ENCODE data around the gene C11orf58. TPM values are rescaled to one million over a fixed set of nuclear protein-coding genes. Genes with fewer than 3 reads are reported as not detected.

C11orf58 gene
- total RNA-seq, 1 experiment from 2014 or later = 127 TPM

DNA sequence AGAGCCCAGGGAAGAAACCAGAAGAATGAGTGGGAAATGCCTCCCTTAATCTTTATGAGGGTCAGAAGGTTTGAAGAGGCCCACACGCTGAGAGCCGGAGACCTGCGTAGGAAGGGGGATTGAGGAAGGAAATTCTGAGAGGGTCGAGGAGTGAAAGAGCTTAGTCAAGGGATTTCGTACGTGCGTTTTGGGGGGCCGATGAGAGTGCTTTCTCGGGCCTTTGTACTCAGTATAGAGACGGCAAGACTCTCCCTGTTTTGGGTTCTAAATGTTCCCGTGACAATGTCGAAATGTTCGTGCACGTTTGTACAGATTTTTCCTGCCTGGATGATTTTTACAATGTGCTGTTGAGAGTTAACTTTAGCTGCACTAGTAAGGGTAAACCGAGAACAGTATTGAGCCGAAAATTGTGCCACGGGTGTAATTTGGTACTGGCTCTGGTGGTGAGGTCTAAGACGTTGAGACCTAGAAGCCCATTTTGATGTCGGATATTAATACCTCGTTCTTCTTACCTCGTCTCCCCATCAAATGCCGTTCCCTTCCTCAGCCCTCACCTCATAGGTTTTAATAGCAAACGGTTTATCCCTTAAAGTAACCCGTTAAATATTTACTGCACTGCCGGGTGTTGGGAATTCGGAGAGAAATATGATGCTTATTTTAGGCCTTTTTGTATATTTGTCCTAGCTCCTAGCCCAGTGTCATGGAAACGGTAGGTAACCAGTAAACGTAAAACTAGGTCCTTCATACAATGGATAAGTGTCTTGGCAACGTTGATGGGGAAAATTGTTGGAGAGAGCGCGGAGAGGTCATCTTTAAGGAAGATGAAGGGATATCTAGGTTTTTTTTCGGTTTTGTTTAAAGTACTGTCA lies 734 bp downstream of the C11orf58 start:
- no peak overlapping the region; the same call in 1 of the 2 replicates for H2AFZ ChIP-seq (ENCODE audit: low read length)
- peak overlapping the region; percentile 93 for H3K9ac ChIP-seq (ENCODE audit: low read length)
- H3K4me3 ChIP-seq (ENCODE audit: low read length) = peak overlapping the region; percentile 70
- no peaks in the 10 kb centered on the region for H3K9me2 ChIP-seq (replicated peaks; ENCODE audit: insufficient read depth, low read length)
- peaks cover 46% of the 10 kb centered on the region for H3K4me1 ChIP-seq (ENCODE audit: low read length)
- H3K79me2 ChIP-seq (ENCODE audit: low read length) = peaks cover 60% of the 10 kb centered on the region
- peaks cover 20% of the 10 kb centered on the region for H4K20me1 ChIP-seq (ENCODE audit: insufficient read depth, low read depth, low read length)
- peak overlapping the region; percentile 90 for H3K4me2 ChIP-seq (ENCODE audit: low read depth, low read length, poor library complexity, severe bottlenecking)
- no peaks in the 10 kb centered on the region for H3K27me3 ChIP-seq (ENCODE audit: low read length)
- peak; percentile 59 for DNase-seq
- peaks cover 32% of the 10 kb centered on the region for H3K36me3 ChIP-seq (ENCODE audit: insufficient read depth, low read length)
- H3K27ac ChIP-seq (ENCODE audit: low read length) = peak overlapping the region; percentile 65
- no peaks in the 10 kb centered on the region for H3K9me3 ChIP-seq (ENCODE audit: low read length)

DNA sequence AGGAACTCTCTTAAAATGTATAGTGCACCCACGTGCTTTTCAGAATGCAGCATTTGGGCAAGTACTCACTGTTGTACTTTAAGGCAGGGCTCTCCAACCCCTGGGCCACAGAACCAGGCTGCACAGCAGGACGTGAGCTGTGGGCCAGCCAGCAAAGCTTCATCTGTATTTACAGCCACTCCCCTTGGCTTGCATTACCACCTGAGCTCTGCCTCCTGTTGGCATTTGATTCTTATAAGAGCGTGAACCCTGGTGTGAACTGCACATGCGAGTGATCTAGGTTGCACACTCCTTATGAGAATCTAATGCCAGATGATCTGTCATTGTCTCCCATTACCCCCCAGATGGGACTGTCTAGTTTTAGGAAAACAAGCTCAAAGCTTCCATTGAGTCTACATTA lies 3.0 kb downstream of the C11orf58 start:
- Histone ChIP-seq H3K9me2 (replicated peaks; ENCODE audit: insufficient read depth, low read length) (no peaks in the 10 kb centered on the region), H2AFZ (ENCODE audit: low read length) (no peak overlapping the region), H3K4me3 (ENCODE audit: low read length) (no peak overlapping the region), H3K79me2 (ENCODE audit: low read length) (peaks cover 83% of the 10 kb centered on the region), H3K27ac (ENCODE audit: low read length) (no peak overlapping the region), H3K9me3 (ENCODE audit: low read length) (no peaks in the 10 kb centered on the region), H3K36me3 (ENCODE audit: insufficient read depth, low read length) (peaks cover 42% of the 10 kb centered on the region), H3K4me1 (ENCODE audit: low read length) (peaks cover 66% of the 10 kb centered on the region), H3K4me2 (ENCODE audit: low read depth, low read length, poor library complexity, severe bottlenecking) (peak overlapping the region; percentile 40), H3K9ac (ENCODE audit: low read length) (no peak overlapping the region), H3K27me3 (ENCODE audit: low read length) (no peaks in the 10 kb centered on the region), H4K20me1 (ENCODE audit: insufficient read depth, low read depth, low read length) (peaks cover 29% of the 10 kb centered on the region)
- no peak for DNase-seq

- H3K36me3 ChIP-seq (ENCODE audit: insufficient read depth, low read length) = peaks cover 56% of the 10 kb centered on the region
- no peak overlapping the region for H3K4me3 ChIP-seq (ENCODE audit: low read length)
- no peak overlapping the region for H3K9ac ChIP-seq (ENCODE audit: low read length)
- H4K20me1 ChIP-seq (ENCODE audit: insufficient read depth, low read depth, low read length) = peaks cover 34% of the 10 kb centered on the region
- no peaks in the 10 kb centered on the region for H3K9me3 ChIP-seq (ENCODE audit: low read length)
- no peaks in the 10 kb centered on the region for H3K9me2 ChIP-seq (replicated peaks; ENCODE audit: insufficient read depth, low read length)
- no peak overlapping the region for H3K4me2 ChIP-seq (ENCODE audit: low read depth, low read length, poor library complexity, severe bottlenecking)
- H3K27me3 ChIP-seq (ENCODE audit: low read length) = no peaks in the 10 kb centered on the region
- H3K27ac ChIP-seq (ENCODE audit: low read length) = no peak overlapping the region
- peaks cover 94% of the 10 kb centered on the region for H3K79me2 ChIP-seq (ENCODE audit: low read length)
- no peak overlapping the region for H2AFZ ChIP-seq (ENCODE audit: low read length)
- DNase-seq = no peak
- peaks cover 62% of the 10 kb centered on the region for H3K4me1 ChIP-seq (ENCODE audit: low read length)
Measured at GRCh38 chr11:16743478-16743877, 5.0 kb downstream of the C11orf58 start.

DNA sequence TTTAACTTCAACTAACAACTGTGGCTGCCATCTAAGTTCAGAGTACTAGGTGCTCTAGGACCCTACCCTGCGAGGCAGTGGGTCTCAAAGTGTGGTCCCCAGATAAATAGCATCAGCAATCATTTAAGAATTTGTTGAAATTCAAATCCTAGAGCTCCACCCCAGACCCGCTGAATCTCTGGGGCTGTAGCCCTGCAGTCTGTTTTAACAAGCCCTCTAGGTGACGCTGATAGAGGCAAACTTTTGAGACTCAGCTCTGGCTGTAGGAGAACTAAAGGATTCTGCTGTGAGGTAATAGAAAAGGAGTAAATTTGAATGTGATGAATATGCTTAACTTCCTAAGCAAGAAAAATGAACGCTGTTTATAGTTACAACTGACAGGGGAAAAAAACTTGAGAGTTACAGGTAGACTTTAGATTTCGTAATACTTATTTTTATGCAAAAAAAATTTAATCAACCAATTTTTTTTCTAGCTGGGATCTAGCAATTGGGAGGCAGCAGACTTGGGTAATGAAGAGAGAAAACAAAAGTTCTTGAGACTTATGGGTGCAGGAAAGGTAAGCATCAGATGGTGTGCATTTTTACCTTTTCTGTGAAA lies 5.8 kb downstream of the C11orf58 start:
- peaks cover 34% of the 10 kb centered on the region for H4K20me1 ChIP-seq (ENCODE audit: insufficient read depth, low read depth, low read length)
- H3K79me2 ChIP-seq (ENCODE audit: low read length) = peaks cover 90% of the 10 kb centered on the region
- H3K9ac ChIP-seq (ENCODE audit: low read length) = no peak overlapping the region
- no peak overlapping the region for H2AFZ ChIP-seq (ENCODE audit: low read length)
- H3K9me3 ChIP-seq (ENCODE audit: low read length) = no peaks in the 10 kb centered on the region
- no peak overlapping the region for H3K27ac ChIP-seq (ENCODE audit: low read length)
- no peak overlapping the region for H3K4me3 ChIP-seq (ENCODE audit: low read length)
- no peaks in the 10 kb centered on the region for H3K9me2 ChIP-seq (replicated peaks; ENCODE audit: insufficient read depth, low read length)
- H3K27me3 ChIP-seq (ENCODE audit: low read length) = no peaks in the 10 kb centered on the region
- H3K4me2 ChIP-seq (ENCODE audit: low read depth, low read length, poor library complexity, severe bottlenecking) = peak overlapping the region; percentile 7
- H3K4me1 ChIP-seq (ENCODE audit: low read length) = peaks cover 62% of the 10 kb centered on the region
- peaks cover 63% of the 10 kb centered on the region for H3K36me3 ChIP-seq (ENCODE audit: insufficient read depth, low read length)
- DNase-seq = no peak

- Histone ChIP-seq H4K20me1 (ENCODE audit: insufficient read depth, low read depth, low read length) (peaks cover 32% of the 10 kb centered on the region), H3K9me3 (ENCODE audit: low read length) (no peaks in the 10 kb centered on the region), H3K27ac (ENCODE audit: low read length) (no peak overlapping the region), H3K36me3 (ENCODE audit: insufficient read depth, low read length) (peaks cover 71% of the 10 kb centered on the region), H3K9me2 (replicated peaks; ENCODE audit: insufficient read depth, low read length) (no peaks in the 10 kb centered on the region), H3K4me3 (ENCODE audit: low read length) (no peak overlapping the region), H3K9ac (ENCODE audit: low read length) (no peak overlapping the region), H3K4me2 (ENCODE audit: low read depth, low read length, poor library complexity, severe bottlenecking) (no peak overlapping the region), H3K27me3 (ENCODE audit: low read length) (no peaks in the 10 kb centered on the region), H3K4me1 (ENCODE audit: low read length) (peaks cover 48% of the 10 kb centered on the region), H2AFZ (ENCODE audit: low read length) (no peak overlapping the region), H3K79me2 (ENCODE audit: low read length) (peaks cover 73% of the 10 kb centered on the region)
- no peak for DNase-seq
Measured at GRCh38 chr11:16745950-16746605, 7.6 kb downstream of the C11orf58 start.

DNA sequence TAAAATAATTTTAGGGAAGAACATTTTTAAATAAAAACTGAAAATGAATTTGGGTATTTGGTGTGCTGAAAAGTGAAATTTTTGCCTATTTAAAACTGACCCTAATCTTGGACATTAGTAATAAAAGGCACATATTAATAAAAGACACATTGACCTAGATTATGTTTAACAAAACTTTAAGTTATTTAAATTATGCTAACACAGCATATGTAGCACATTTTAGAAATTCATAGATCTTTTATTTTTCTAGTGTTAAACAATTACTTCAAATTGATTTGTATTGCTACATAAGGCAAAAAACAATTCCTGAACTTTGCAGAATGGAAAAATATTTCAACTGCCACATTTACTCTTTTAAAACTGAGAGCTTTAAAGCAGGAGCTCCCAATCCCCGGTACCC lies 10.6 kb downstream of the C11orf58 start:
- H3K4me1 ChIP-seq (ENCODE audit: low read length) = peaks cover 21% of the 10 kb centered on the region
- H3K9ac ChIP-seq (ENCODE audit: low read length) = no peak overlapping the region
- no peaks in the 10 kb centered on the region for H3K9me3 ChIP-seq (ENCODE audit: low read length)
- H3K4me2 ChIP-seq (ENCODE audit: low read depth, low read length, poor library complexity, severe bottlenecking) = no peak overlapping the region
- H2AFZ ChIP-seq (ENCODE audit: low read length) = no peak overlapping the region
- H3K36me3 ChIP-seq (ENCODE audit: insufficient read depth, low read length) = peaks cover 67% of the 10 kb centered on the region
- H3K27me3 ChIP-seq (ENCODE audit: low read length) = no peaks in the 10 kb centered on the region
- no peak overlapping the region for H3K27ac ChIP-seq (ENCODE audit: low read length)
- no peaks in the 10 kb centered on the region for H3K9me2 ChIP-seq (replicated peaks; ENCODE audit: insufficient read depth, low read length)
- H3K79me2 ChIP-seq (ENCODE audit: low read length) = peaks cover 42% of the 10 kb centered on the region
- no peak for DNase-seq
- peaks cover 24% of the 10 kb centered on the region for H4K20me1 ChIP-seq (ENCODE audit: insufficient read depth, low read depth, low read length)
- no peak overlapping the region for H3K4me3 ChIP-seq (ENCODE audit: low read length)

- H3K79me2 ChIP-seq (ENCODE audit: low read length) = peaks cover 37% of the 10 kb centered on the region
- H3K4me2 ChIP-seq (ENCODE audit: low read depth, low read length, poor library complexity, severe bottlenecking) = no peak overlapping the region
- H4K20me1 ChIP-seq (ENCODE audit: insufficient read depth, low read depth, low read length) = peaks cover 21% of the 10 kb centered on the region
- peaks cover 15% of the 10 kb centered on the region for H3K4me1 ChIP-seq (ENCODE audit: low read length)
- no peaks in the 10 kb centered on the region for H3K27me3 ChIP-seq (ENCODE audit: low read length)
- no peak for DNase-seq
- H3K9ac ChIP-seq (ENCODE audit: low read length) = no peak overlapping the region
- H3K27ac ChIP-seq (ENCODE audit: low read length) = no peak overlapping the region
- no peak overlapping the region for H3K4me3 ChIP-seq (ENCODE audit: low read length)
- H3K9me2 ChIP-seq (replicated peaks; ENCODE audit: insufficient read depth, low read length) = no peaks in the 10 kb centered on the region
- H3K9me3 ChIP-seq (ENCODE audit: low read length) = no peaks in the 10 kb centered on the region
- H2AFZ ChIP-seq (ENCODE audit: low read length) = no peak overlapping the region
- H3K36me3 ChIP-seq (ENCODE audit: insufficient read depth, low read length) = peaks cover 64% of the 10 kb centered on the region
Measured at GRCh38 chr11:16749666-16750065, 11.2 kb downstream of the C11orf58 start.

- H3K9me2 ChIP-seq (replicated peaks; ENCODE audit: insufficient read depth, low read length) = no peaks in the 10 kb centered on the region
- H3K9ac ChIP-seq (ENCODE audit: low read length) = no peak overlapping the region
- H3K36me3 ChIP-seq (ENCODE audit: insufficient read depth, low read length) = peaks cover 67% of the 10 kb centered on the region
- H4K20me1 ChIP-seq (ENCODE audit: insufficient read depth, low read depth, low read length) = peaks cover 21% of the 10 kb centered on the region
- H3K4me3 ChIP-seq (ENCODE audit: low read length) = no peak overlapping the region
- peaks cover 29% of the 10 kb centered on the region for H3K79me2 ChIP-seq (ENCODE audit: low read length)
- no peak overlapping the region for H2AFZ ChIP-seq (ENCODE audit: low read length)
- peaks cover 8% of the 10 kb centered on the region for H3K4me1 ChIP-seq (ENCODE audit: low read length)
- H3K9me3 ChIP-seq (ENCODE audit: low read length) = no peaks in the 10 kb centered on the region
- no peak overlapping the region for H3K4me2 ChIP-seq (ENCODE audit: low read depth, low read length, poor library complexity, severe bottlenecking)
- H3K27ac ChIP-seq (ENCODE audit: low read length) = no peak overlapping the region
- no peaks in the 10 kb centered on the region for H3K27me3 ChIP-seq (ENCODE audit: low read length)
- no peak for DNase-seq
Measured at GRCh38 chr11:16750417-16750816, 12.0 kb downstream of the C11orf58 start.
